ENCODE results near the gene TBC1D8.

TBC1D8 gene

GRCh38 chr2:101111917-101112771, 39.0 kb downstream of the TBC1D8 start:
- no peak for DNase-seq

- no peak for DNase-seq
Observed at GRCh38 chr2:101111262-101111838, 39.8 kb downstream of the TBC1D8 start.

DNA sequence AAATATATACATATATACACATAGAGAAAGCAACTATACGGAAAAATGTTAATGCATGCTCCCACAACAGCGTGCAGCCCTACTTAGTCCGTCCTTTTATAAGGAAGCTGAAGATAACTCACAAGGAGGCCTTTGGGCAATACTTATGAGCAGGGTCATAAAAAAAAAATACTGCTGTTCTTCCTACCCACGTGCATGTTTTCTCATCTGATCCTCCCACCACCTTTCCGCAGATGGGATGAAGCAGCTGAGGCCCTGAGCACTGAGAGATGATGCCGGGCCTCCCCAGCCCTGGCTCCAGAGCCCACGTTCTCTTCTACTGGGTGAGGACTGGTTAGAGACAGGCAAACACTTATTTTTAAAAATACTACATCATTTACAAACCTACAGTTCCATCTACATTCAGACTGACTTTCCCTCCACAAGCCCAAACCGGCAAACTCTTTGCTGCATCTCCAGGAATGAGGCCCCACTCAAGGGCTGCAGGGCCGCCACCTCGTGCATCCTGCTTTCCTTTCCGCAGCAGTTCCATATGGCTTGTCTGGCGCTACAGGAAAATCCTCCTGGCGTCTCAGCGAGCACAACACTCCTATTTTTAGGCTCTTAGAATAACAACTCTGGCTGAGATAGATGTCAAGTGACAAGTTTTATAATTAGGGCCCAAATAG, 41.6 kb downstream of the TBC1D8 start:
- DNase-seq = no peak

DNA sequence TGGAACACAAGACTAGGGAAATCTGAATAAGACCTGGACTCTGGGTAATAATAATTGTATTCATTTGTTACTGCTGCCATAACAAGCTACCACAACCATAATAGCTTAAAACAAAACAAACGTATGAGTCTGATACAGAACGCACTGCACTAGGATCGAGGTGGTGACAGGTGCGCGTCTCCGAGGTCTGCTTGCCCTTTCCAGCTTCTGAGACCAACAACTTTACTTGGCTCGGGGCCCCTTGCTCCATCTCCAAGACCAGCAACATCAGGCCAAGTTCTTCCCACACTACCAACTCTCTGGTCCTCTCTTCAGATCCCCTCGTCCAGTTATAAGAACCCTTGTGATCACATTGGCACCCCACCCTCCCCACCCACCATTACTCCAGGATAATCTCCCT, 42.8 kb downstream of the TBC1D8 start:
- no peak for DNase-seq

- DNase-seq = no peak
Observed at GRCh38 chr2:101107241-101107640, 43.9 kb downstream of the TBC1D8 start.

- no peak for DNase-seq
Observed at GRCh38 chr2:101106453-101107181, 44.6 kb downstream of the TBC1D8 start.

- DNase-seq = no peak
Observed at GRCh38 chr2:101105654-101106053, 45.5 kb downstream of the TBC1D8 start.

- DNase-seq = no peak
Observed at GRCh38 chr2:101097638-101098037, 53.5 kb downstream of the TBC1D8 start.

- no peak for DNase-seq
Observed at GRCh38 chr2:101096619-101097142, 54.5 kb downstream of the TBC1D8 start.

- no peak for DNase-seq
Observed at GRCh38 chr2:101094351-101094750, 56.8 kb downstream of the TBC1D8 start.

DNA sequence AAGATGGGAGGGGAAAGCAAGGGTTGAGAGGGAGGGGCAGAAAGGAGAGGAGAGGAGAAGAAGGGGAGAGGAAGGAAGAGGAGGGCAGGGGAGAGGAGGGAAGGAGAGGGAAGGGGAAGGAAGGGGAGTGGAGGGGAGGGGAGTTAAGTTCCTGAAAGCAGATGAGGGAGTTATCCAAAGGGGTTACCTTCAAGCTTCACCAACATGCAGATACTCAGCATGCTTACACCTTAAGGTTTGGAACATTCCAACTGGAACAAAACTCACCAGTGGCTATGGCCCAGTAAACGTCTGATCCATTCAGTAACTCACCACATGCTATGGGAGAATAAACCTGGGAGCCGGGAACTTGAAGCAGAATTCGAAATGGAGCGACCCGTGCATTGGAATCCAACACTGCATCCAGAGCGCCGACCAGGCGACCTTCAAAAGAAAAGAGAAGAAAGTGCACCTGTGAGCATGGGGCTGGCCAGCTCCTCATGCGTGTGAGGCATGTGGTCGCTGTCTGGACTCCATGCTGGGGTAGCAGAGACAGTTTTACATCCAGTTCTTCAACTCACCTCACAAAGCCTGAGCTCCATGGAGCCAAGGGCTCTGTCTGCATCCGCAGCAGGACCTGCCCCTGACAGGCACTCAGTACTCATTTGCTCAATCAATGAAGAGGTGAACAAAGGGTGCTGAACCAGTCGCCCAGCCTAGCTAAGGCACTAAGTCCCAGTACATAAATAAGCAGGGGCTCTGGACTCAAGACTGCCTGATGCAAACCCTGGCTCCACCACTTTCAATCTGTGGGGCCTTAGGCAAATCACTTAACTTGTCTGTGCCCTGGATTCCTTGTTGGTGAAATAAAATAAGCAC, 61.0 kb downstream of the TBC1D8 start:
- DNase-seq = no peak

GRCh38 chr2:101089419-101089818, 61.8 kb downstream of the TBC1D8 start:
- DNase-seq = no peak

DNA sequence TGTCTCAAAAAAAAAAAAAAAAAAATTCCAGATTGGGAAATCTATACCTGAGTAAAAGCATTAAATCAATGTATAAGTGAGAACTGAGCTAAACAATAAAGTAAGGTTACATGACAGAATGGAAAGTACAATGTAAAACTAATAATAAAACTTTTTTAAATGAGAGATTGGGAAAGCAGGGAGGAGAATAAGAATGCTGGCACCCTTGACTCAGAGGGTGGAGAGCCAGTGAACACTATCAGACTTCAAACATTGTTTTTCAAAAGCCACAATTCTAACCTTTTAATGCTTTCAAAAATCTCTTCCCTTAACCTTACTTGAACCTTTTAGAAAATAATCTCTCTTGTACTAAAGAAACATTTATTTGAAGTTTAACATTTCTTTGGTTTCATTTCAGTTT, 63.5 kb downstream of the TBC1D8 start:
- no peak for DNase-seq

DNA sequence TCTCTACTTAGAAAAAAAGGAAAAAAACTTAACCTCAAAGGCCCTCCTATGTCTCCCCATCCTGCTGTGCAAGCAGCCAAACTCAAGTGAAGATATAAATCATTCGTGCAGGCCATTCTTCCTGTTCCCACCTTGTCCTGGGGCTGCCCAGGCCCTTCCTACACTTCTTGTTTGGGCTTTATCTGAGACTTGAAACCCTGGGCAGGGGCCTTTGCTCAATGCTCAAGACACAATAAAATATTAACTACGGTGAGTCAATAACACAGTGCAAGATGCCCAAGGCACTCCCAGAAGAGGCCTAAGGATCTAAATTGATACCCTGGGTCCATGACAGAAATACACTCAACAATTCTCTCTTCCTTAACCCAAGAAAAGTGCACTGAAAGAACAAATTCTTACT, 67.6 kb downstream of the TBC1D8 start:
- no peak for DNase-seq

- no peak for DNase-seq
Observed at GRCh38 chr2:101082998-101083397, 68.2 kb downstream of the TBC1D8 start.

- no peak for DNase-seq
Observed at GRCh38 chr2:101081375-101081907, 69.7 kb downstream of the TBC1D8 start.

GRCh38 chr2:101080211-101081068, 70.7 kb downstream of the TBC1D8 start:
- no peak for DNase-seq

- no peak for DNase-seq
Observed at GRCh38 chr2:101076581-101076980, 74.6 kb downstream of the TBC1D8 start.

DNA sequence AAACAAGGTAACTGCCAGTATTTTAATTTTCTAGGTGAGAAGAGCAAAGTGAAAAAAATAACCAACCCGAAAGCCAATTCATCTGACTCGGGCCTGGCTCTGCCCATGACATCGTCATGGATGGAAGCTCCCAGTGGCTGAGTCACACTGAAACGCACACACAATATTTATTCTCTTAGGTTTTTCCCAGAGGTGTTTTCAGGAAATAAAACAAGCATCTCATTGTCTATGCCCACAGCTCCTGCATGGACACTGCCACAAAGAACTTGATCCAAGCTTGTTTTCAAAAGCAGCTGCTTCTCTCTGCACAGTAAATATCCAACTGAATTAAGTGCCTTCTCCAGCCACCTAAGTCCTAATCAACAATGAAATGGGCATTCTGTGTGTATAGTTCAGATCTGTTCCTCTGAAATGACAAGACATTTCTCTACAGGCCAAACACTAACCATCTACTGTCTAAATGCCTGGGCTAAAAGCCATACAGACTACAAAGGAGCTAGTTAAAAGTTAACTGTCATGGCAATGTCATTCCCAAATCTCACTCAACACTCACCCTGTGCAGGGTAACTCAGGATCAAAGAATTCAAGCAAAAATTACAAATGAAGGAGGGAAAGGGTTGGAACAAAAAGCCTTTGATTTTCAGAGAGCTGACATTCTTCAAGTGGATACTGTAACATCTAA, 86.2 kb downstream of the TBC1D8 start:
- peak; percentile 46 for DNase-seq

- no peak for DNase-seq
Observed at GRCh38 chr2:101064505-101064867, 86.7 kb downstream of the TBC1D8 start.
